ENCODE measurements around the gene MATK.

Gene MATK

DNA sequence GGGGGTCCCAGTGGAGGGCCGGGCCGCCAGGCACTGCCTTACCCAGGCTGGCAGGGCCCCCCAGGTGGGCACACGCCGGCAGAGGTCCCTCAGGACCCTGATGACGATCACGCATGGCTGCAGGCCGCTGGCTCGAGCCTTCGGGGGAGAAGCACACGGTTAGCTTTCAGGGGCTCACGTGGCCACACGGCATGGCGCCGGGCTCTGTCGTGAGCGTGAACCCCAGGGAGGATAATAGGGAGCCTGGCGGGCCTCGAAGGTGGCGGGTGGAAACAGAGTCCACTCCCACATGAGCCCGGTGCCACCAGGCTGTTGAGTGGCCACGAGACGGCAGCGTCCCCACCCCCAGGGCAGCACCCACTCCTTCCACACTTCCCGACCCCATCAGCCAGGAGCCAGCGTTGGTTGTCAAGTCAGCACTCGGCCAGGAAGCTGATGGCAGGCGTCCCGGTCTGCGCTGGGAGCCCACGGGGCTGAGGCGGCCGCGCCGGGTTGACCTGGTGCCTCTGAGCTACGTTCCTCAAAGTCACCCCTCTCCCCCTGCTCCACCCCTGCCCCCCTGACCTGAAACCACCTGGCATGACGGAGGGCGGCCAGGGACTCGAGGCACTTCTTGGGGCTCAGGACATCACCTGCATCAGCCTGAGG, 24.7 kb upstream of the MATK start:
- Histone ChIP-seq H3K4me3 (ENCODE audit: low read depth, low read length) (no peak overlapping the region), H3K27ac (ENCODE audit: extremely low read depth, low read depth, low read length) (no peak overlapping the region), H3K36me3 (ENCODE audit: control insufficient read depth in 2 of 2, insufficient read depth in 1 of 2, low read length in 2 of 2) (no peaks in the 10 kb centered on the region), H3K9me3 (ENCODE audit: control insufficient read depth, insufficient read depth, low read depth, low read length) (no peaks in the 10 kb centered on the region), H3K4me1 (ENCODE audit: control insufficient read depth, insufficient read depth, low read length) (no peaks in the 10 kb centered on the region)
- TF ChIP-seq, protein P1, sequence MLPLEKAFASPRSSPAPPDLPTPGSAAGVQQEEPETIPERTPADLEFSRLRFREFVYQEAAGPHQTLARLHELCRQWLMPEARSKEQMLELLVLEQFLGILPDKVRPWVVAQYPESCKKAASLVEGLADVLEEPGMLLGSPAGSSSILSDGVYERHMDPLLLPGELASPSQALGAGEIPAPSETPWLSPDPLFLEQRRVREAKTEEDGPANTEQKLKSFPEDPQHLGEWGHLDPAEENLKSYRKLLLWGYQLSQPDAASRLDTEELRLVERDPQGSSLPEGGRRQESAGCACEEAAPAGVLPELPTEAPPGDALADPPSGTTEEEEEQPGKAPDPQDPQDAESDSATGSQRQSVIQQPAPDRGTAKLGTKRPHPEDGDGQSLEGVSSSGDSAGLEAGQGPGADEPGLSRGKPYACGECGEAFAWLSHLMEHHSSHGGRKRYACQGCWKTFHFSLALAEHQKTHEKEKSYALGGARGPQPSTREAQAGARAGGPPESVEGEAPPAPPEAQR (tag by site-specific recombination; IDR thresholded peaks at IDR 0.05): no peak
- ChIA-PET POLR2A (interaction anchor here (0.6 kb wide), 1 partner anchor 60 kb away, joined by 6 read pairs; no protein-coding TSS in a partner anchor), CTCF (interaction anchor here (2.9 kb wide), 1 partner anchor 11 kb away, joined by 15 read pairs; no protein-coding TSS in a partner anchor)

GRCh38 chr19:3809881-3810707, 23.9 kb upstream of the MATK start:
- CTCF ChIA-PET: no interaction called here
- Histone ChIP-seq H3K9me3 (ENCODE audit: control insufficient read depth, insufficient read depth, low read depth, low read length) (no peaks in the 10 kb centered on the region), H3K4me1 (ENCODE audit: control insufficient read depth, insufficient read depth, low read length) (no peaks in the 10 kb centered on the region), H3K27ac (ENCODE audit: extremely low read depth, low read depth, low read length) (no peak overlapping the region), H3K4me3 (ENCODE audit: low read depth, low read length) (no peak overlapping the region), H3K36me3 (ENCODE audit: control insufficient read depth in 2 of 2, insufficient read depth in 1 of 2, low read length in 2 of 2) (no peaks in the 10 kb centered on the region)
- POLR2A ChIA-PET: no interaction called here
- TF ChIP-seq ZNF335 (tag by site-specific recombination; conservative IDR thresholded peaks at IDR 0.05): no peak
- peak; percentile 56 for TF ChIP-seq ZFHX2 (tag by site-specific recombination; conservative IDR thresholded peaks at IDR 0.05)
- 0 out of 2 replicates have a peak, but pooled peaks have one; percentile 41 for TF ChIP-seq EGR2 (tag by site-specific recombination; IDR thresholded peaks at IDR 0.05; ENCODE audit: low read depth)

GRCh38 chr19:3808420-3809143, 22.4 kb upstream of the MATK start:
- no peaks in the 10 kb centered on the region for H3K9me3 ChIP-seq (ENCODE audit: control insufficient read depth, insufficient read depth, low read depth, low read length)
- TF ChIP-seq ZNF423 (tag by site-specific recombination; IDR thresholded peaks at IDR 0.05): no peak
- TF ChIP-seq ZSCAN30 (tag by site-specific recombination; IDR thresholded peaks at IDR 0.05): no peak
- TF ChIP-seq, protein P2, sequence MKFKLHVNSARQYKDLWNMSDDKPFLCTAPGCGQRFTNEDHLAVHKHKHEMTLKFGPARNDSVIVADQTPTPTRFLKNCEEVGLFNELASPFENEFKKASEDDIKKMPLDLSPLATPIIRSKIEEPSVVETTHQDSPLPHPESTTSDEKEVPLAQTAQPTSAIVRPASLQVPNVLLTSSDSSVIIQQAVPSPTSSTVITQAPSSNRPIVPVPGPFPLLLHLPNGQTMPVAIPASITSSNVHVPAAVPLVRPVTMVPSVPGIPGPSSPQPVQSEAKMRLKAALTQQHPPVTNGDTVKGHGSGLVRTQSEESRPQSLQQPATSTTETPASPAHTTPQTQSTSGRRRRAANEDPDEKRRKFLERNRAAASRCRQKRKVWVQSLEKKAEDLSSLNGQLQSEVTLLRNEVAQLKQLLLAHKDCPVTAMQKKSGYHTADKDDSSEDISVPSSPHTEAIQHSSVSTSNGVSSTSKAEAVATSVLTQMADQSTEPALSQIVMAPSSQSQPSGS (tag by site-specific recombination; IDR thresholded peaks at IDR 0.05; ENCODE audit: low read depth): no peak
- no peak for TF ChIP-seq ZNF169 (tag by site-specific recombination; IDR thresholded peaks at IDR 0.05)
- TF ChIP-seq ZNF561 (tag by site-specific recombination; IDR thresholded peaks at IDR 0.05; ENCODE audit: borderline replicate concordance): no peak
- TF ChIP-seq ZNF707 (tag by site-specific recombination; IDR thresholded peaks at IDR 0.05): no peak
- TF ChIP-seq ZNF114 (tag by site-specific recombination; IDR thresholded peaks at IDR 0.05): no peak
- no peak for TF ChIP-seq ZNF596 (tag by site-specific recombination; IDR thresholded peaks at IDR 0.05)
- TF ChIP-seq MEIS1 (CRISPR knock-in tag; IDR thresholded peaks at IDR 0.05; ENCODE audit: borderline replicate concordance): no peak
- TF ChIP-seq, protein P3, sequence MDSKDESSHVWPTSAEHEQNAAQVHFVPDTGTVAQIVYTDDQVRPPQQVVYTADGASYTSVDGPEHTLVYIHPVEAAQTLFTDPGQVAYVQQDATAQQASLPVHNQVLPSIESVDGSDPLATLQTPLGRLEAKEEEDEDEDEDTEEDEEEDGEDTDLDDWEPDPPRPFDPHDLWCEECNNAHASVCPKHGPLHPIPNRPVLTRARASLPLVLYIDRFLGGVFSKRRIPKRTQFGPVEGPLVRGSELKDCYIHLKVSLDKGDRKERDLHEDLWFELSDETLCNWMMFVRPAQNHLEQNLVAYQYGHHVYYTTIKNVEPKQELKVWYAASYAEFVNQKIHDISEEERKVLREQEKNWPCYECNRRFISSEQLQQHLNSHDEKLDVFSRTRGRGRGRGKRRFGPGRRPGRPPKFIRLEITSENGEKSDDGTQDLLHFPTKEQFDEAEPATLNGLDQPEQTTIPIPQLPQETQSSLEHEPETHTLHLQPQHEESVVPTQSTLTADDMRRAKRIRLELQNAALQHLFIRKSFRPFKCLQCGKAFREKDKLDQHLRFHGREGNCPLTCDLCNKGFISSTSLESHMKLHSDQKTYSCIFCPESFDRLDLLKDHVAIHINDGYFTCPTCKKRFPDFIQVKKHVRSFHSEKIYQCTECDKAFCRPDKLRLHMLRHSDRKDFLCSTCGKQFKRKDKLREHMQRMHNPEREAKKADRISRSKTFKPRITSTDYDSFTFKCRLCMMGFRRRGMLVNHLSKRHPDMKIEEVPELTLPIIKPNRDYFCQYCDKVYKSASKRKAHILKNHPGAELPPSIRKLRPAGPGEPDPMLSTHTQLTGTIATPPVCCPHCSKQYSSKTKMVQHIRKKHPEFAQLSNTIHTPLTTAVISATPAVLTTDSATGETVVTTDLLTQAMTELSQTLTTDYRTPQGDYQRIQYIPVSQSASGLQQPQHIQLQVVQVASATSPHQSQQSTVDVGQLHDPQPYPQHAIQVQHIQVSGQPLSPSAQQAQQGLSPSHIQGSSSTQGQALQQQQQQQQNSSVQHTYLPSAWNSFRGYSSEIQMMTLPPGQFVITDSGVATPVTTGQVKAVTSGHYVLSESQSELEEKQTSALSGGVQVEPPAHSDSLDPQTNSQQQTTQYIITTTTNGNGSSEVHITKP (tag by site-specific recombination; IDR thresholded peaks at IDR 0.05): no peak
- no peaks in the 10 kb centered on the region for H3K36me3 ChIP-seq (ENCODE audit: control insufficient read depth in 2 of 2, insufficient read depth in 1 of 2, low read length in 2 of 2)
- H3K4me1 ChIP-seq (ENCODE audit: control insufficient read depth, insufficient read depth, low read length): no peaks in the 10 kb centered on the region
- H3K27ac ChIP-seq (ENCODE audit: extremely low read depth, low read depth, low read length): no peak overlapping the region
- no peak overlapping the region for H3K4me3 ChIP-seq (ENCODE audit: low read depth, low read length)
- POLR2A ChIA-PET: interaction anchor here (0.5 to 0.6 kb wide), 2 partner anchors 13 to 1900 kb away, joined by 3 to 12 read pairs; no protein-coding TSS in a partner anchor
- CTCF ChIA-PET: no interaction called here

Data from HEK293 (cell line).